ENCODE results near the gene PLCH1. TPM values are rescaled to one million over a fixed set of nuclear protein-coding genes. Genes with fewer than 3 reads are reported as not detected.
"Not testable (repeated sequence)": the region's sequence is repeated elsewhere in the genome, so short reads cannot be mapped to it uniquely, and the experiment has no call there.

PLCH1 gene
- polyA plus RNA-seq, 1 donor (not counting 4 experiments of a cell fraction or from before 2014, with no cell fraction given), result 0.05 TPM

GRCh38 chr3:155617346-155617925 is 127.4 kb downstream of the PLCH1 start:
- Histone ChIP-seq H3K9me3 (ENCODE audit: control insufficient read depth, low read depth, low read length) (no peaks in the 10 kb centered on the region), H3K4me2 (ENCODE audit: control insufficient read depth, extremely low read depth, insufficient read depth, low read depth, low read length) (no peak overlapping the region), H3K79me2 (ENCODE audit: control insufficient read depth, insufficient read depth, low read length) (no peaks in the 10 kb centered on the region), H3K27ac (ENCODE audit: control insufficient read depth, insufficient read depth, low read length) (no peak overlapping the region), H3K4me3 (ENCODE audit: control insufficient read depth in 2 of 3, extremely low read depth in 1 of 3, insufficient read depth in 2 of 3, low read depth in 1 of 3, low read length in 3 of 3) (no peak overlapping the region), H3K9me1 (ENCODE audit: control insufficient read depth, extremely low read depth, insufficient read depth, low read length) (no peaks in the 10 kb centered on the region), H3K36me3 (ENCODE audit: control insufficient read depth in 2 of 2, extremely low read depth in 1 of 2, insufficient read depth in 2 of 2, low read length in 2 of 2) (no peaks in the 10 kb centered on the region), H3K9ac (ENCODE audit: control insufficient read depth, extremely low read depth, insufficient read depth, low read length) (no peak overlapping the region), H3K4me1 (ENCODE audit: control insufficient read depth, extremely low read depth, insufficient read depth, low read length) (no peaks in the 10 kb centered on the region), H3K27me3 (ENCODE audit: control insufficient read depth, extremely low read depth, insufficient read depth, low read length) (no peaks in the 10 kb centered on the region), H4K20me1 (ENCODE audit: control insufficient read depth, extremely low read depth, insufficient read depth, low read length) (no peaks in the 10 kb centered on the region), H2AFZ (ENCODE audit: control insufficient read depth, low read length) (no peak overlapping the region)
- DNase-seq (ENCODE audit: low read depth, low spot score) (no peak), FAIRE-seq (no peak)
- dilution Hi-C loops (cut with MboI; ENCODE audit: extremely low pct_ligation_motif_present, low sequenced_read_pairs), result no loop called here
- no peak for TF ChIP-seq EZH2 (IDR thresholded peaks at IDR 0.05; ENCODE audit: low read length)
- TF ChIP-seq CTCF (optimal IDR thresholded peaks at IDR 0.05 in 1 of 3, IDR thresholded peaks at IDR 0.05 in 1 of 3, conservative IDR thresholded peaks at IDR 0.05 in 1 of 3; ENCODE audit: extremely low read depth in 1 of 3, insufficient read depth in 2 of 3, low read length in 3 of 3), result no peak

GRCh38 chr3:155615141-155615540 is 129.7 kb downstream of the PLCH1 start:
- H3K9ac ChIP-seq (ENCODE audit: control insufficient read depth, extremely low read depth, insufficient read depth, low read length); H3K4me2 ChIP-seq (ENCODE audit: control insufficient read depth, extremely low read depth, insufficient read depth, low read depth, low read length); DNase-seq (ENCODE audit: low read depth, low spot score); H3K27me3 ChIP-seq (ENCODE audit: control insufficient read depth, extremely low read depth, insufficient read depth, low read length); dilution Hi-C loops (cut with MboI; ENCODE audit: extremely low pct_ligation_motif_present, low sequenced_read_pairs); H3K4me3 ChIP-seq (ENCODE audit: control insufficient read depth in 2 of 3, extremely low read depth in 1 of 3, insufficient read depth in 2 of 3, low read depth in 1 of 3, low read length in 3 of 3); H3K36me3 ChIP-seq (ENCODE audit: control insufficient read depth in 2 of 2, extremely low read depth in 1 of 2, insufficient read depth in 2 of 2, low read length in 2 of 2); H3K9me3 ChIP-seq (ENCODE audit: control insufficient read depth, low read depth, low read length); H3K9me1 ChIP-seq (ENCODE audit: control insufficient read depth, extremely low read depth, insufficient read depth, low read length); H3K4me1 ChIP-seq (ENCODE audit: control insufficient read depth, extremely low read depth, insufficient read depth, low read length); H3K27ac ChIP-seq (ENCODE audit: control insufficient read depth, insufficient read depth, low read length); H2AFZ ChIP-seq (ENCODE audit: control insufficient read depth, low read length); FAIRE-seq; H4K20me1 ChIP-seq (ENCODE audit: control insufficient read depth, extremely low read depth, insufficient read depth, low read length); H3K79me2 ChIP-seq (ENCODE audit: control insufficient read depth, insufficient read depth, low read length): not testable (repeated sequence)

DNA sequence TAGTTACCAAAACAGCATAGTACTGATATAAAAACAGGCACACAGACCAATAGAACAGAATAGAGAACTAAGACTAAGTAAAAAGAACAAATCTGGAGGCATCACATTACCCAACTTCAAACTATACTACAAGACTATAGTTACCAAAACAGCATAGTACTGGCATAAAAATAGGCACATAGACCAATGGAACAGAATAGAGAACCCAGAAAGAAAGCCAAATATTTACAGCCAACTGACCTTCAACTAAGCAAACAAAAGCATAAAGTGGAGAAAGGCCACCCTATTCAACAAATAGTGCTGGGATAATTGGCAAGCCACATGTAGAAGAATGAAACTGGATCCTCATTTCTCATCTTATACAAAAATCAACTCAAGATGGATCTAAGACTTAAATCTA is 130.5 kb downstream of the PLCH1 start:
- H3K9ac ChIP-seq (ENCODE audit: control insufficient read depth, extremely low read depth, insufficient read depth, low read length); H4K20me1 ChIP-seq (ENCODE audit: control insufficient read depth, extremely low read depth, insufficient read depth, low read length); dilution Hi-C loops (cut with MboI; ENCODE audit: extremely low pct_ligation_motif_present, low sequenced_read_pairs); H3K4me1 ChIP-seq (ENCODE audit: control insufficient read depth, extremely low read depth, insufficient read depth, low read length); H3K27me3 ChIP-seq (ENCODE audit: control insufficient read depth, extremely low read depth, insufficient read depth, low read length); H3K9me1 ChIP-seq (ENCODE audit: control insufficient read depth, extremely low read depth, insufficient read depth, low read length); H3K4me3 ChIP-seq (ENCODE audit: control insufficient read depth in 2 of 3, extremely low read depth in 1 of 3, insufficient read depth in 2 of 3, low read depth in 1 of 3, low read length in 3 of 3); H3K79me2 ChIP-seq (ENCODE audit: control insufficient read depth, insufficient read depth, low read length); H3K27ac ChIP-seq (ENCODE audit: control insufficient read depth, insufficient read depth, low read length); DNase-seq (ENCODE audit: low read depth, low spot score); H3K4me2 ChIP-seq (ENCODE audit: control insufficient read depth, extremely low read depth, insufficient read depth, low read depth, low read length); H3K9me3 ChIP-seq (ENCODE audit: control insufficient read depth, low read depth, low read length); FAIRE-seq; H3K36me3 ChIP-seq (ENCODE audit: control insufficient read depth in 2 of 2, extremely low read depth in 1 of 2, insufficient read depth in 2 of 2, low read length in 2 of 2); H2AFZ ChIP-seq (ENCODE audit: control insufficient read depth, low read length): not testable (repeated sequence)
